Liver (tissue), 3 donors: Measurements from ENCODE around the gene TMPRSS9.

Source experiments
- EGR1 ChIP-seq, 2 donors: IDR thresholded peaks; 2 replicates each; pipeline ENCODE4 v1.6.1; 2016 to 2018; ENCODE audit warnings: antibody characterized with exemption in 2 of 2, low read depth in 2 of 2
- FOXA2 ChIP-seq: IDR thresholded peaks from 2 replicates; pipeline ENCODE4 v1.6.1; 2016; ENCODE audit warnings: antibody characterized with exemption
- GABPA ChIP-seq, 2 donors: IDR thresholded peaks in 1 of 2; conservative IDR thresholded peaks in 1 of 2; 2 replicates each; pipeline ENCODE4 v1.6.1; 2016; ENCODE audit warnings: antibody characterized with exemption in 2 of 2, mild to moderate bottlenecking in 1 of 2, moderate library complexity in 1 of 2
- HNF4A ChIP-seq, 2 donors: conservative IDR thresholded peaks; 2 replicates each; pipeline ENCODE4 v1.6.1; 2016; ENCODE audit warnings: antibody characterized with exemption in 2 of 2, mild to moderate bottlenecking in 2 of 2
- HNF4G ChIP-seq: IDR thresholded peaks from 2 replicates; pipeline ENCODE4 v1.6.1; 2016; ENCODE audit warnings: antibody characterized with exemption
- JUND ChIP-seq, 2 donors: IDR thresholded peaks; 2 replicates each; pipeline ENCODE4 v1.6.1; 2016; ENCODE audit warnings: antibody characterized with exemption in 2 of 2
- MAX ChIP-seq: IDR thresholded peaks from 2 replicates; pipeline ENCODE4 v1.6.1; 2016; ENCODE audit warnings: antibody characterized with exemption
- RAD21 ChIP-seq, 2 donors: IDR thresholded peaks; 2 replicates each; pipeline ENCODE4 v1.6.1; 2016; ENCODE audit warnings: antibody characterized with exemption in 2 of 2, mild to moderate bottlenecking in 2 of 2
- REST ChIP-seq: IDR thresholded peaks from 2 replicates; pipeline ENCODE4 v1.6.1; 2016; ENCODE audit warnings: antibody characterized with exemption, mild to moderate bottlenecking
- SP1 ChIP-seq: IDR thresholded peaks from 2 replicates; pipeline ENCODE4 v1.6.1; 2018; ENCODE audit warnings: antibody characterized with exemption, mild to moderate bottlenecking
- TAF1 ChIP-seq: conservative IDR thresholded peaks from 2 replicates; pipeline ENCODE4 v1.6.1; 2016; ENCODE audit warnings: antibody characterized with exemption, mild to moderate bottlenecking
- YY1 ChIP-seq: IDR thresholded peaks from 2 replicates; pipeline ENCODE4 v1.6.1; 2016; ENCODE audit warnings: antibody characterized with exemption, mild to moderate bottlenecking
- ZBTB33 ChIP-seq: IDR thresholded peaks from 2 replicates; pipeline ENCODE4 v1.6.1; 2016; ENCODE audit warnings: antibody characterized with exemption
- TF ChIP-seq, protein P1 (sequence below): fragments of 150-350 bp; IDR thresholded peaks from 2 replicates; pipeline ENCODE4 v1.5.1; 2017; ENCODE audit warnings: improper control_type of control experiment, low read depth, low read length; ENCODE audit not compliant: missing input control
- donor health status: healthy.
- donor health status: healthy.

GRCh38 chr19:2329501-2329916 lies 30.6 kb upstream of the TMPRSS9 start:
- no peak for TF ChIP-seq RAD21 (IDR thresholded peaks at IDR 0.05)
- TF ChIP-seq, protein P1, sequence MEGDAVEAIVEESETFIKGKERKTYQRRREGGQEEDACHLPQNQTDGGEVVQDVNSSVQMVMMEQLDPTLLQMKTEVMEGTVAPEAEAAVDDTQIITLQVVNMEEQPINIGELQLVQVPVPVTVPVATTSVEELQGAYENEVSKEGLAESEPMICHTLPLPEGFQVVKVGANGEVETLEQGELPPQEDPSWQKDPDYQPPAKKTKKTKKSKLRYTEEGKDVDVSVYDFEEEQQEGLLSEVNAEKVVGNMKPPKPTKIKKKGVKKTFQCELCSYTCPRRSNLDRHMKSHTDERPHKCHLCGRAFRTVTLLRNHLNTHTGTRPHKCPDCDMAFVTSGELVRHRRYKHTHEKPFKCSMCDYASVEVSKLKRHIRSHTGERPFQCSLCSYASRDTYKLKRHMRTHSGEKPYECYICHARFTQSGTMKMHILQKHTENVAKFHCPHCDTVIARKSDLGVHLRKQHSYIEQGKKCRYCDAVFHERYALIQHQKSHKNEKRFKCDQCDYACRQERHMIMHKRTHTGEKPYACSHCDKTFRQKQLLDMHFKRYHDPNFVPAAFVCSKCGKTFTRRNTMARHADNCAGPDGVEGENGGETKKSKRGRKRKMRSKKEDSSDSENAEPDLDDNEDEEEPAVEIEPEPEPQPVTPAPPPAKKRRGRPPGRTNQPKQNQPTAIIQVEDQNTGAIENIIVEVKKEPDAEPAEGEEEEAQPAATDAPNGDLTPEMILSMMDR: no peak
- no peak for TF ChIP-seq REST
- no peak for TF ChIP-seq MAX
- TF ChIP-seq JUND (IDR thresholded peaks at IDR 0.05): no peak
- no peak for TF ChIP-seq ZBTB33
- TF ChIP-seq YY1: no peak
- no peak for TF ChIP-seq HNF4G
- no peak for TF ChIP-seq EGR1 (IDR thresholded peaks at IDR 0.05; ENCODE audit: low read depth in 2 of 2)
- no peak for TF ChIP-seq TAF1
- no peak for TF ChIP-seq SP1
- no peak for TF ChIP-seq HNF4A (conservative IDR thresholded peaks at IDR 0.05)
- TF ChIP-seq FOXA2: no peak
- TF ChIP-seq GABPA (IDR thresholded peaks at IDR 0.05 in 1 of 2, conservative IDR thresholded peaks at IDR 0.05 in 1 of 2): no peak
